Glutamatergic neuron (in vitro differentiated cells): ENCODE data around the gene PPP1R9B. TPM values are rescaled to one million over a fixed set of nuclear protein-coding genes. Genes with fewer than 3 reads are reported as not detected.
A peak's percentile ranks its signal among the peaks of the same experiment; 100 is the strongest.

Experiments
- DNase-seq: peaks from one replicate; pipeline ENCODE4 v3.0.0; 2022
- H3K27ac Mint-ChIP-seq: one replicate; pipeline ENCODE4 v1.8.0; 2020; ENCODE audit warnings: mild to moderate bottlenecking, mixed read lengths, inconsistent platforms; ENCODE audit not compliant: unreplicated experiment
- H3K27me3 Mint-ChIP-seq: one replicate; pipeline ENCODE4 v1.8.0; 2020; ENCODE audit warnings: mild to moderate bottlenecking, moderate library complexity, mixed read lengths, inconsistent platforms; ENCODE audit not compliant: unreplicated experiment
- H3K36me3 Mint-ChIP-seq: one replicate; pipeline ENCODE4 v1.8.0; 2020; ENCODE audit warnings: mild to moderate bottlenecking, mixed read lengths, inconsistent platforms; ENCODE audit not compliant: unreplicated experiment
- H3K4me1 Mint-ChIP-seq: one replicate; pipeline ENCODE4 v1.8.0; 2020; ENCODE audit warnings: mild to moderate bottlenecking, low read depth, mixed read lengths, inconsistent platforms; ENCODE audit not compliant: unreplicated experiment
- H3K4me3 Mint-ChIP-seq: one replicate; pipeline ENCODE4 v1.8.0; 2020; ENCODE audit warnings: mild to moderate bottlenecking, mixed read lengths, inconsistent platforms; ENCODE audit not compliant: unreplicated experiment
- H3K9me3 Mint-ChIP-seq: one replicate; pipeline ENCODE4 v1.8.0; 2020; ENCODE audit warnings: mild to moderate bottlenecking, moderate library complexity, mixed read lengths, inconsistent platforms; ENCODE audit not compliant: unreplicated experiment
- total RNA-seq: library from RNA; stranded (reverse); fragmentation: NEBNext Ultra II Directional; extraction: Animal tissue kit (Norgen Biotek cat#: 25700); gene quantifications from one replicate; pipeline ENCODE4 v1.2.1, GENCODE V29; 2021; ENCODE audit not compliant: unreplicated experiment
- TF ChIP-seq, protein P1 (sequence below): fragments of 200-600 bp; sonication (generic); IDR thresholded peaks from one replicate; pipeline ENCODE4 v1.5.0; 2021; ENCODE audit not compliant: partially characterized antibody, unreplicated experiment

PPP1R9B gene
- total RNA-seq, 1 donor from 2014 or later: 74.0 TPM

DNA sequence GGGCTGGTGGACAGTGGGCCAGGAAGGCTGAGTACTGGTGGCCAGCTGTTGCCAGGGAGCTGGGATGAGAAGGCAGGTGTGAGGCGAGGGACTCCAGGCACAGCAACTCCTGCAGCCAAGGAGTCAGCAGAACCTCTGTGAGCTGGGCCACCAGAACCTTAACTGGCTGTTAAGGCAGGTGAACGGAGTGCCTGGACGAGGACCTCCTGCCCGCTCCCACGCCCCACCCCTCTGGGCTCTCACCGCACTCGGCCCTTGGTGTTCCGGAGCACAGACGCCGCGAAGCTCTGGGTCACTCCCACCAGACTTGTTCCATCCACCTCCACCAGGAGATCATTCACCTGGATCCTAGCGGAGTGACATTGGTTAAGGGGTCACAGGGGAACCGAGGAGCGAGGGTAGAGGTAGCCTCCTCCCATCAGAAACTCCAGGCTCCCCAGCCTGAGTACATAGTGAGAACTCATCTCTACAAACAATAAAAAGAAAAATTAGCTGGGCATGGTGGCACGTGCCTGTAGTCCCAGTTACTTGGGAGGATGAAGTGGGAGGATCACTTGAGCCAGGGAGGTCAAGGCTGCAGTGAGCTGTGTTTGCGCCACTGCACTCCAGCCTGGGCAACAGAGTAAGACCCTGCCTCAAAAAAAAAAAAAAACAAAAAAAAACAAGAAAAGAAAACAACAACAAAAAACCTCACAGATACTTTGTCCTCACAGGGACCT, 9.3 kb downstream of the PPP1R9B start:
- no peak for DNase-seq
- peaks cover 22% of the 10 kb centered on the region for H3K4me1 Mint-ChIP-seq
- peaks cover 30% of the 10 kb centered on the region for H3K27me3 Mint-ChIP-seq
- peak overlapping the region; percentile 25 for H3K4me3 Mint-ChIP-seq
- H3K9me3 Mint-ChIP-seq: peaks cover 13% of the 10 kb centered on the region
- H3K36me3 Mint-ChIP-seq: peaks cover 12% of the 10 kb centered on the region
- TF ChIP-seq, protein P1, sequence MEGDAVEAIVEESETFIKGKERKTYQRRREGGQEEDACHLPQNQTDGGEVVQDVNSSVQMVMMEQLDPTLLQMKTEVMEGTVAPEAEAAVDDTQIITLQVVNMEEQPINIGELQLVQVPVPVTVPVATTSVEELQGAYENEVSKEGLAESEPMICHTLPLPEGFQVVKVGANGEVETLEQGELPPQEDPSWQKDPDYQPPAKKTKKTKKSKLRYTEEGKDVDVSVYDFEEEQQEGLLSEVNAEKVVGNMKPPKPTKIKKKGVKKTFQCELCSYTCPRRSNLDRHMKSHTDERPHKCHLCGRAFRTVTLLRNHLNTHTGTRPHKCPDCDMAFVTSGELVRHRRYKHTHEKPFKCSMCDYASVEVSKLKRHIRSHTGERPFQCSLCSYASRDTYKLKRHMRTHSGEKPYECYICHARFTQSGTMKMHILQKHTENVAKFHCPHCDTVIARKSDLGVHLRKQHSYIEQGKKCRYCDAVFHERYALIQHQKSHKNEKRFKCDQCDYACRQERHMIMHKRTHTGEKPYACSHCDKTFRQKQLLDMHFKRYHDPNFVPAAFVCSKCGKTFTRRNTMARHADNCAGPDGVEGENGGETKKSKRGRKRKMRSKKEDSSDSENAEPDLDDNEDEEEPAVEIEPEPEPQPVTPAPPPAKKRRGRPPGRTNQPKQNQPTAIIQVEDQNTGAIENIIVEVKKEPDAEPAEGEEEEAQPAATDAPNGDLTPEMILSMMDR: no peak
- H3K27ac Mint-ChIP-seq: peak overlapping the region; percentile 52

DNA sequence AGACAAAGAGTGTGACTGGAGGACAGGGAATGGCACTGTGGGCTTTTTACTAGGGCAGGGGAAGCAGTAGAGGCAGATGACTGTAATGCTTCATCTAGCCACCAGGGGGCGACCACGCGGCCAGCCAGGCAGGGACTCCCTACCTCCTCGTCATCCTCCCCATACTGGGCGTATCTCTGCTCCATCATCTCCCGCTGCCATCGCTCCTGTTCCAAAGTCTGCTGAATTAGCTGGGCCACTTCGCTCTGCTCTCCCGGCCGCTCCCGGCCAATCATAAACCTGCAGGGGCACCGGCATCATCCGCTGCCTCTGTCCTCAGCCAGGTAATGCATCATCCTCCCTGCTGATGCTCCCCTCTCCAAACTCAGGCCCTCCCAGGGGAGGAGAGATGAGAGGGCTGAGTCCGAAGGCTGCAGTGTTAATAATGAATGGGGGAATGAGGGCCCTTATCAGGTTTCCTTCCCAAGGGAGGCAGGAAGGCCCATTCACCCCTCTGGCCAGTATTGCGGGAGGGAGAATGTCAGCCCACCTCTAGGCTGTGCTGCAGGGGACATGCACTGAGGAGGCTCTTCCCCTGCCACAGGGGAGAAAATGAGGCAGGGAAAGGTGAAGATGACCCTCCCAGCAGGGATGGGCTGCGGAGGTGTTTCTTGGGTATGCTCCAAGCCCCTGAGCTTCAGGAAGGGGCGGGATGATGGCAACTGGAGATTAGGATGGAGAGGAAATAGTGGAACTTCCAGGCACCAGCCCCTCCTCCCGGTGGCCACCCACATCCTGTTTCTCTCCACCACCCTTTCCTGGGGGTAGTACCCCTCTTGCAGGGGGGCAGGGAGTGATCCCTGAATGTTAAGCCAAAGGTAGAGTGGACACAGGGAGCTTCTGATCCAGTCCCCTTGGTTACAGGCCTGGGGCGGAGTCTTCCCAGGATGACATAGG, 10.3 kb downstream of the PPP1R9B start:
- Mint-ChIP-seq H3K27ac (peak overlapping the region; percentile 86), H3K4me3 (peak overlapping the region; percentile 71), H3K36me3 (peaks cover 12% of the 10 kb centered on the region), H3K9me3 (peaks cover 13% of the 10 kb centered on the region), H3K27me3 (peaks cover 28% of the 10 kb centered on the region), H3K4me1 (peaks cover 21% of the 10 kb centered on the region)
- TF ChIP-seq, protein P1: peak; percentile 97
- DNase-seq: peak; percentile 89

DNA sequence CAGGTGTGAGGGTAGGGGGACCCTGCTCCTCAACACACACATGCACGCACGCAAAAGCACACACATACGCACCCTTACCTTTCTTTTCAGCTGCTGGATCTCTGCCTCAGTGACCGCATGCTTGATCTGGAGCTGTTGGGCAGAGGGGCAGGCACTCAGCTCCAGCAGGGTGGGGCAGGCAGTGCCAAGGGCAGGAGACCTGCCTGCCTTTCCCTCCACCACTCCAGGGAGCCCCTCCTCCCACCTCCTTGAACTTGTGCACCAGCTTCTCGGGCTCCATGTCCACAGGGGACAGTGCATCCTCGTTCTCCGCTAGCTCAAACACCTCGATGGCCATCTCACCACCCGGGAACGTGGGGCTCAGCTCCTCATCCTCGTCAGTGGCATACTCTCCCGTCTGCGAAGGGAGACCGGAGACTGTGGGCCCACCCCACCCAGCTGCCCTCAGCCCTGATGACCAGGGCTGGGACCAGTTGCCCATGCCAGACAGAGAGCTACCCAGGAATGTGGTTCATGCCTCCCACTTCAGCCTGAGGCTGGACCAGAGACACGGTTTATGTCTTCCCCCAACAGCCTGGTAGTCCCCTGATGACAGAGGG, 11.2 kb downstream of the PPP1R9B start:
- DNase-seq: no peak
- peaks cover 10% of the 10 kb centered on the region for H3K36me3 Mint-ChIP-seq
- TF ChIP-seq, protein P1: no peak
- H3K27me3 Mint-ChIP-seq: peaks cover 28% of the 10 kb centered on the region
- H3K4me3 Mint-ChIP-seq: no peak overlapping the region
- no peak overlapping the region for H3K27ac Mint-ChIP-seq
- peaks cover 21% of the 10 kb centered on the region for H3K4me1 Mint-ChIP-seq
- peaks cover 11% of the 10 kb centered on the region for H3K9me3 Mint-ChIP-seq

DNA sequence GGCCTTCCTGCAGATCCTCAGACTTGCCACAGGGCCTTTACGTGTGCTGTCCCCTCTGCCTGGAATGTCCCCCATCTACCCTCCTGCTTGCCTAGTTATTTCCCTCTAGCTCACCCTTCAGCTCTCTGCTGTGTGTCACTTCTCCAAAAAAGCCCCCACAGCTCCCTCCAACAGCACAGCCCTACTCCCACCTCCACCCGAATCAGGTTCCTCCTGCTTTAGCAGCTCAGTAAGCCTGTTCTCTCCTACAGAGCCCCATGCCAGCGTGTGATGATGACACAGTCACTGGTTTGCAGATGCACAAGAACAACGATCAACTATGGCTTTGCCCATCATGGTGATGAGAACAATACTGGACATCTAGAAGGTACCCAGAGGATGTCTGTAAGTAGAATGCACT, 13.4 kb downstream of the PPP1R9B start:
- H3K36me3 Mint-ChIP-seq: no peaks in the 10 kb centered on the region

More for the DNA sequence above, 13.4 kb downstream of the PPP1R9B start:
- peaks cover 4% of the 10 kb centered on the region for H3K9me3 Mint-ChIP-seq
- H3K4me1 Mint-ChIP-seq: peaks cover 25% of the 10 kb centered on the region
- TF ChIP-seq, protein P1: no peak
- H3K27me3 Mint-ChIP-seq: peaks cover 22% of the 10 kb centered on the region
- peak overlapping the region; percentile 64 for H3K27ac Mint-ChIP-seq
- H3K4me3 Mint-ChIP-seq: no peak overlapping the region
- DNase-seq: no peak
